IPS-NIHi11 (cell line): Measurements from ENCODE around the gene ERMARD.
A peak's percentile ranks its signal among the peaks of the same experiment; 100 is the strongest.

Experiments used
- DNase-seq: peaks from one replicate; pipeline ENCODE4 v3.0.0; 2012; ENCODE audit warnings: mixed read lengths, low spot score

Gene ERMARD

DNA sequence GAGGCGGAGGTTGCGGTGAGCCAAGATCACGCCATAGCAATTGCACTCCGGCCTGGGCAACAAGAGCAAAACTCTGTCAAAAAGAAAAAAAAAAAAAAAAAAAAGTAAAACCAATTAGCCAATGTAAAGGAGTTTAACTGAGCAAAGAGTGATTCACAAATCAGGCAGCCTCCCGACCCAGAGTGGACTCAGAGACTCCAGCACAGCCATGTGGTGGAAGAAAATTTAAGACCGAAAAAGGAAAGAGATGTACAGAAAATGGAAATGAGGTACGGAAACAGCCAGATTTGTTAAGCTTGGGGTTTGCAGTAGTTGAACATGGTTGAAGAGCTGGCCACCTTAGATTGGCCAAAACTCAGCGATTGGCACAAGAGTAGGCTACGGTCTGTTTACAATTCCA lies 51.4 kb downstream of the ERMARD start:
- no peak for DNase-seq

- DNase-seq, result no peak
These were observed 51.9 kb downstream of the ERMARD start for GRCh38 chr6:169803271-169803811.

DNA sequence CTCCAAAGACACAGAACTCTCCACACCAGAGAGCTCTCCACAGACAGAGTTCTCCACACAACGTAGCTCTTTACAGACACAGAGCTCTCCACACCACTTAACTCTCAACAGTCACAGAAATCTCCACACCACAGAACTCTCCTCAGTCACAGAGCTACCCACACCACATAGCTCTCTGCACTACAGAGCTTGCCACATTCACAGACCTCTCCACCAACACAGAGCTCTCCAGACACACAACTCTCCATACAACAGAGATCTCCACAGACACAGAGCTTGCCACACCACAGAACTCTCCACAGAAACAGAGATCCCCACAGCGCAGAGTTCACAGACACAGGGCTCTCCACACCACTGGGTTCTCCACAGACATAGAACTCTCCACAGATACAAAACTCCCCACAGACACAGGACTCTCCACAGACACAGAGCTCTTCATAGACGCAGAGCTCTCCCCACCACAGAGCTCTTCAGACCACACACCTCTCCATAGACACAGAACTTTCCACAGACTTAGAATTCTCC lies 52.5 kb downstream of the ERMARD start:
- DNase-seq, result no peak

- DNase-seq, result no peak
These were observed 53.0 kb downstream of the ERMARD start for GRCh38 chr6:169804427-169804826.

DNA sequence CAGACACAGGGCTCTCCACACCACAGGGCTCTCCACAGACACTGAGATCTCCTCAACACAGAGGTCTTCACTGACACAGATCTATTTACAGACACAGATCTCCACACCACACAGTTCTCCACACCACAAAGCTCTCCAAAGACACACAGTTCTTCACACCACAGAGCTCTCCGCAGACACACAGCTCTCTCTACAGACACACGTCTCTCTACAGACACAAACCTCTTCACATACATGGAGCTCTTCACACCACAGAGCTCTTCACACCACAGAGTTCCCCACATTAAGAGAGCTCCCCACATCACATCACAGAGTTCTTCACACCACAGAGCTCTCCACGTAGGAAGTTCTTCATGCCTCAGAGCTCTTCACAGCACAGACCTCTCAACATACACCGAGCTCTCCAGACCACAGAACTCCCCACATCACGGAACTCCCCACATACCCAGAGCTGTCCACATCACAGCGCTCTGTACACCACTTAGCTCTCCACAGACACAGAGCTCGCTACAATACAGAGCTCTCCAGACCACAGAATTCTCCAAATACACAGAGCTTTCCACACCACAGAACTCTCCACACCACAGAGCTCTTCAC lies 53.9 kb downstream of the ERMARD start:
- DNase-seq, result no peak

DNA sequence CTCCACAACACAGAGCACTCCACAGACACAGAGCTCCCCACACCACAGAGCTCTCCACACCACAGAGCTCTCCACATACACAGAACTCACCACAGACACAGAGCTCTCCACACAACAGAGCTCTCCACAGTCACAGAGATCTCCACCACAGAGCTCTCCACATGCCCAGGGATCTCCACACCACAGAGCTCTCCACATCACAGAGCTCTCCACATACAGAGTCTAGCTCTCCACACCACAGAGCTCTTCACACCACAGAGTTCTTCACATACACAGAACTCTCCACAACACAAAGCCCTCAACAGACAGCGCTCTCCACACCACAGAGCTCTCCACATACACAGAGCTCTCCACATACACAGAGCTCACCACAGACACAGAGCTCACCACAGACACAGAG lies 55.3 kb downstream of the ERMARD start:
- DNase-seq, result no peak

DNA sequence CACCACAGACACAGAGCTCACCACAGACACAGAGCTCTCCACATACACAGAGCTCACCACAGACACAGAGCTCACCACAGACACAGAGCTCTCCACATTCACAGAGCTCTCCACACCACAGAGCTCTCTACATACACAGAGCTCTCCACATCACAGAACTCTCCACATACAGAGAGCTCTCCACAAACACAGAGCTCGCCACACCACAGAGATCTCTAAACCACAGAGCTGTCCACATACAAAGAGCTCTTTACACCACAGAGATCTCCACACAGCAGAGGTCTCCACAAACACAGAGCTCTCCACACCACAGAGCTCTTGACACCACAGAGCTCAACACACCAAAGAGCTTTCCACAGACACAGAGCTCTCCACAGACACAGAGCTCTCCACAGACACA lies 55.8 kb downstream of the ERMARD start:
- DNase-seq, result no peak

- no peak for DNase-seq
These were observed 56.5 kb downstream of the ERMARD start for GRCh38 chr6:169807699-169808607.

DNA sequence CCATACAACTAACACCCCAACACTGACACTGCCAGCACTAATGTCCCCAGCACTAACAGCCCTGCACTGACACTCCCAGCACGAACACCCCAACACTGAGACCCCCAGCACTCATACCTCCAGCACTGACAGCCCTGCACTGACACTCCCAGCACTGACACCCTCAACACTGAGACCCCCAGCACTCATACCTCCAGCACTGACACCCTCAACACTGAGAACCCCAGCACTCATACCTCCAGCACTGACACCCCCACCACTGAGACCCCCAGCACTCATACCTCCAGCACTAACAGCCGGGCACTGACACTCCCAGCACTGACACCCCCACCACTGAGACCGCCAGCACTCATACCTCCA lies 57.2 kb downstream of the ERMARD start:
- no peak for DNase-seq

DNA sequence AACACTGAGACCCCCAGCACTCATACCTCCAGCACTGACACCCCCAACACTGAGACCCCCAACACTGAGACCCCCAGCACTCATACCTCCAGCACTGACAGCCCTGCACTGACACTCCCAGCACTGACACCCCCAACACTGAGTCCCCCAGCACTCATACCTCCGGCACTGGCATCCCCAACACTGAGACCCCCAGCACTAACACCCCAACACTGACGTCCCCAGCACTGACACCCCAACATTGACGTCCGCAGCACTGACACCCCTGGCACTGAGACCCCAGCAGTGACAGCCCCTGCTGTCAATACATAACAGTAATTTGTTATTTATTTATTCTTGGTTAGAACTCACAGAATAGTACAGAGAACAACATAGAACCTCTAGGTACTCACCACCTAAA lies 58.0 kb downstream of the ERMARD start:
- DNase-seq, result no peak

DNA sequence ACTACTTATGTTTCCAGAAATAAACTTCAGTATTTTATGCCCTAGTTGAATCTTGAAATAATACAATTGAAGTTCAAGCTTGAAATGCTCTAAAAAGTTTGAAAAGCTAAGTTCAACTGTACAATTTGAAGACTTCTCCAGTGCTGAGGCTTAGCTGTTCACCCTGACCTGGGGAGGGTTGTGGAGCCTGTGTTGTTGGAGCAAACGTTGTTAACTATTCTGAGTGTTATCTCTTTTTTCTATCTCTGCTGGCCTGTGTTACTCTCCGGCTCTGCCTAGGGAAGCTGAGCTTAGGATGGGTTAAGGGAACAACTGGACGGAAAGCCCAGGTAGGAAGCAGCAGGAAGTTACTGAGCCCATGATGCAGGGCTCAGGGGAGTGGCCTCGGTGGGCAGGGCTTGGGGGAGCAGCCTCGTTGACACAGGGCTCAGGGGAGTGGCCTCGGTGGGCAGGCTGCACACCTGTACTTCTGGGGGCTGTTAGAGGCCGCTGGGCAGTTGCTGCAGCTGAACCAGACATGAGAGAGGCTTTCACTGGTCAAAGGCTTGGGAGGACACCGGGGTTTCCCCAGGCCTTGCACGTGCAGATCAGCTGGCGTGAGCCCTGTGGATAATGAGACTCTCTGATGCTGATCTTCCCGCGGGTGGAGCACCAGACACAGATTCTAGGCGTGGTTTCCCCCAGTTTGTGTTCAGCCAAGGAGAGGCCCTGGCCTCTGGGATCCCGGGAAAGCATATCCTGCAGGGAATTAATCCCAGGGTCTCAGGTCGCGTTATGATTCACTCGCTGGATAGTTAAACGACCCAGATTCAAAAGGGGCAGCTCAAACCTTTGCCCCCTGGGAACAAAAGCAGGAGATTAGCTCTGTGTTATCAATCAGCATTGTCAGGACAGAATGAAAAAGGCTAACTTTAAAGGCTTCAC lies 58.9 kb downstream of the ERMARD start:
- DNase-seq, result peak; percentile 80

DNA sequence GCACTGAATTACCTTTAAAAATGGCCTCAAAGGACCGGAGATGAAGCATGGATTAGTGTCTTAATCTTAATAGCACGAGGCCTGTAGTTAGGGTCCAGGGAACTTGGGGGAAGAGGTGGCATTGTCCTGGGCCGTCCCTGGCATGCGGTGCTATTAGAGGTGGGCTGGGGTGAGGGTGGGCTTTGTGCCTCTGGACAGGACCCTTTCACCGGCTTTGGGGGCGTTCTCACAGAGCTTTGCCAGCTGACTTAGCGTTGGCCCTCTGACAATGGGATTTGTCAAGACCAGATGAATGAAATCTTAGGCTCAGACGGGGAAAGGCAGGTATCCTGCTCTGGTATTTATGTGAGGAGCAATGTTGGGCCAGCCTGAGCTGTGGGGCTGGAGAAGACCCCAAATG lies 59.6 kb downstream of the ERMARD start:
- no peak for DNase-seq

DNA sequence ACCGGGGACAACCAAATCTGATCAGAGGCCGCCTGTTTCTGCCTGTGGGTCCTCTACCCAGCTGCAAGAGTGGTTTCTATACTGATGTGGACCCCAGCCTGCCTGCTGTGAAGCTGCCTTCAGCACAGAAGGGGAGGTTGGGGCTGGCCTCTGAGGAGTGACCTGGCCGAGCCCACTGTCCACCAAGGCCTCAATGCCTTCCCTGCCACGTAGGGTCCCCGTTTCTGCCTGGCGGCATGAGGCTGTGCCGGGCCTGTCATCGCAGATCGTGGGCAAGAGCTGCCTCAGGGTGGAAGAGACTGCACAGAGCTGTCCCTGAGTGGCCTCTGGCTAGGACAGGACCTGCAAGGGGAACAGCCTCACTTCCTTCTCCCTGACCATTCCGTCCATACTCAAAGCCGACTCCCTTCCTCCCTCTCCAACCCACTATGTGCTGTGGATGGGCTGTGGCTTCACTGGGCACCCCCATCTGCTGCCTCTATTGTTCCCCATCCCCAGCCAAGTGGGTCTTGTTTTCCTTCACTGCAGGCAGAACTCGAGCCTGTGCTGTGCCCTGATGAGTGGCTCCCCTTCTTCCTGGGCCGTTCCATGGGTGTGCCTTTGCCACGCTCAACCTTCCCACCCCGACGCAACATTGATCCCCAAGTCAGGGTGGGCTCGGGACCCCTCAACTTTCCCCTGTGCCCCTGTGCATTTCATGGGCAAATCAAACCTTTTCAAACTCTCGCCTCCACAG lies 60.3 kb downstream of the ERMARD start:
- no peak for DNase-seq

- no peak for DNase-seq
These were observed 60.8 kb downstream of the ERMARD start for GRCh38 chr6:169812257-169812644.

- DNase-seq, result no peak
These were observed 62.5 kb downstream of the ERMARD start for GRCh38 chr6:169813969-169814368.

DNA sequence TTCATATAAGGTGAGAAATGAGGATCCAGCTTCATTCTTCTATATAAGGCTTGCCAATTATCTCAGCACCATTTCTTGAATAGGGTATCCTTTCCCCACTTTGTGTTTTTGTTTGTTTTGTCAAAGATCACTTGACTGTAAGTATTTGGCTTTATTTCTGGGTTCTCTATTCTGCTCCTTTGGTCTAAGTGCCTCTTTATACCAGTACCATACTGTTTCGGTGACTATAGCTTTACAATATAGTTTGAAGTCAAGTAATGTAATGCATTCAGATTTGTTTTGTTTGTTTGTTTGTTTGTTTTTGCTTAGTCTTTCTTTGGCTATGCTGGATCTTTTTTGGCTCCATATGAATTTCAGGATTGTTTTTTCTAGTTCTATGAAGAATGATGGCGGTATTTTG lies 64.6 kb downstream of the ERMARD start:
- DNase-seq, result no peak

DNA sequence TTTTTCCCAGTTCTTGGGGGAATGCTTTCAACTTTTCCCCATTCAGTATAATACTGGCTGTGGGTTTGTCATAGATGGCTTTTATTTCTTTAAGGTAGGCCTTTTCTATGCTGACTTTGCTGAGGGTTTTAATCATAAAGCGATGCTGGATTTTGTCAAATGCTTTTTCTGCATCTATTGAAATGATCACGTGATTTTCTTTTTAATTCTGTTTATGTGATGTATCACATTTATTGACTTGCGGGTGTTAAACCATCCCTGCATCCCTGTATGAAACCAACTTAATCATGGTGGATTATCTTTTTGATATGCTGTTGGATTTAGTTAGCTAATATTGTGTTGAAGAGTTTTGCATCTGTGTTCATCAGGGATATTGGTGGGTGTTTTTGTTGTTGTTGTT lies 65.6 kb downstream of the ERMARD start:
- DNase-seq, result no peak

DNA sequence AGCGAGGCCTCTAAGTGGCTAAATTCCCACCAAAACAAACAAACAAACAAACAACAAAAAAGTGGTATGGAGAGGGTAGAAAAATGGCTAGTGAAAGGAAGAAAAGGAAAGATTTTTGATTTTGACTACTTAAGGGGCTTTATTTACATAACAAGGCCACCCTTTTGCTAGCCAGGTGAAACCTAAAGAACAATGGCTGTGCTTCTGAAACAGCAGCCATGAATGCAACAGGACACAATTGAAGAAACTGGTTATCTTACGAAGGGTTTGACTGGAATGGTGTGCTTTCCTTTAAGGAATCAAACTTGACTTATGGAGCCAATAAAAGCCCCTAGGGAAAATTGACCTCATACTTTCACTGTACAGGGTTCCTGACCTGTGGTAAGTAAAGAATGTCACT lies 68.9 kb downstream of the ERMARD start:
- no peak for DNase-seq

DNA sequence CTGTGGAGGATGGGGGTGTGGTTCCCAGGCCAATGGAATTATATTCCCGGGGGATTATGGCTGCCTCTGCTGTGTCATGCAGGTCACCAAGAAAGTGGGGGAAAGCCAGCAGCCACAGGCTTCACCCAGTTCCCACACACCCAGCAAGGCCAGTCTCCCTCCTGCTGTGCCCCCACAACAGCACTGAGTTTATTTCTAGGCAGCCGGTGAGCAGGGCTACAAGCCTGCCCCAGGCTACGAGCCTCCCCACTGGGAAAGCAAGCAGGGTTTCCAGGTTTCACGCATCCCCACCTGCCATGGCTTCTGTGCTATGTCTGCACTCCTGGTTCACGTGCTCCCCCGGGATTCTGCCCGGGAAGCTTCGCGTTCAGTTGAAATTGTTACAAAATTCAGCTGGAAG lies 72.6 kb downstream of the ERMARD start:
- no peak for DNase-seq

GRCh38 chr6:169824848-169825557 lies 73.6 kb downstream of the ERMARD start:
- DNase-seq, result no peak
